Fibroblast of pulmonary artery (primary cell): Measurements from ENCODE around the gene IGSF3.
"Not testable (repeated sequence)": the region's sequence is repeated elsewhere in the genome, so short reads cannot be mapped to it uniquely, and the experiment has no call there.

ENCODE experiments used
- DNase-seq: peaks from one replicate; pipeline ENCODE4 v3.0.0-alpha.2; 2010; ENCODE audit warnings: low read depth
- H3K4me3 ChIP-seq: replicated peaks from 2 replicates; pipeline ENCODE4 v1.5.1; 2011; ENCODE audit warnings: low read depth, mild to moderate bottlenecking, control low read depth, low read length, moderate library complexity
- TF ChIP-seq, protein P1 (sequence below): IDR thresholded peaks from 2 replicates; pipeline ENCODE4 v1.5.1; 2011; ENCODE audit warnings: mild to moderate bottlenecking, control low read depth, low read length, inconsistent platforms; ENCODE audit errors: missing control alignments

The IGSF3 gene

DNA sequence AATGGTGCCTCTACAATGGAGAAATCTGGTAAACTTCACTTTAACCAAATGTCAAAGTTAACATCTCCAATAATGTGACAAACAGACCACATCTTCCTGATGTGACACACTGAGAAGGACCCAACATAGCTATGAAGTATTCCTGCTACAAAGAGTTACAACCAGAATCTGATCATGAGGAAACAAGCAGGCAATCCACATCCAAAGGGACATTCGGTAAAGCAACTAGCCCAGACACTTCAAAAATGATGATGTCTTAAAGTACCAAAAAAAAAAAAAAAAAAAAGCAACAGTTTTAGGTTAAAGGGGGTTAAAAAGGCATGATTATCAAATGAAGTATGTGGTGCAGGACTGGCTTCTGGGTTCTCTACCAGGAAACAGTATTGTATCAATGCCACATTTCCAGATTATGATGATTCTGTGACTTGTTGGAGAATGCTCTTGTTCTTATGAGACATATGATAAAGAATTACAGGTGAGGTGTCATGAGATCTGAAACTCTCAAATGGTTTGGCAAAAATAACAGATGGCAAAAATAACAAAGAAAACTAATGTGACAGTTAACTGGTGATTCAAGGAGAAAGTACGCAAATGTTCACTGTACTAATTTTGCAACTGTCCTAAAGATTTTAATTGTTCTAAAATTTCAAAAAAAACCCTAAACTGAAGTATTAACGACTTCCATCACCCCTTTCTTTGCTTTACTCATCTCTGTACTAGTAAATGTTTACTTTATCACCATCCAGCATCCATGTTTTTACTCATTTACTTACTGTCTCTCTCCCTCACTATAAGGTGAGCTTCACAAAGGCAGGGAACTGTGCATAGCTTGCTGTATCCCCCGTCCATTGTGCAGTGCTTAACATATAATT is 99.5 kb downstream of the IGSF3 start:
- no peak overlapping the region for H3K4me3 ChIP-seq
- DNase-seq = no peak
- TF ChIP-seq, protein P1, sequence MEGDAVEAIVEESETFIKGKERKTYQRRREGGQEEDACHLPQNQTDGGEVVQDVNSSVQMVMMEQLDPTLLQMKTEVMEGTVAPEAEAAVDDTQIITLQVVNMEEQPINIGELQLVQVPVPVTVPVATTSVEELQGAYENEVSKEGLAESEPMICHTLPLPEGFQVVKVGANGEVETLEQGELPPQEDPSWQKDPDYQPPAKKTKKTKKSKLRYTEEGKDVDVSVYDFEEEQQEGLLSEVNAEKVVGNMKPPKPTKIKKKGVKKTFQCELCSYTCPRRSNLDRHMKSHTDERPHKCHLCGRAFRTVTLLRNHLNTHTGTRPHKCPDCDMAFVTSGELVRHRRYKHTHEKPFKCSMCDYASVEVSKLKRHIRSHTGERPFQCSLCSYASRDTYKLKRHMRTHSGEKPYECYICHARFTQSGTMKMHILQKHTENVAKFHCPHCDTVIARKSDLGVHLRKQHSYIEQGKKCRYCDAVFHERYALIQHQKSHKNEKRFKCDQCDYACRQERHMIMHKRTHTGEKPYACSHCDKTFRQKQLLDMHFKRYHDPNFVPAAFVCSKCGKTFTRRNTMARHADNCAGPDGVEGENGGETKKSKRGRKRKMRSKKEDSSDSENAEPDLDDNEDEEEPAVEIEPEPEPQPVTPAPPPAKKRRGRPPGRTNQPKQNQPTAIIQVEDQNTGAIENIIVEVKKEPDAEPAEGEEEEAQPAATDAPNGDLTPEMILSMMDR = no peak

DNA sequence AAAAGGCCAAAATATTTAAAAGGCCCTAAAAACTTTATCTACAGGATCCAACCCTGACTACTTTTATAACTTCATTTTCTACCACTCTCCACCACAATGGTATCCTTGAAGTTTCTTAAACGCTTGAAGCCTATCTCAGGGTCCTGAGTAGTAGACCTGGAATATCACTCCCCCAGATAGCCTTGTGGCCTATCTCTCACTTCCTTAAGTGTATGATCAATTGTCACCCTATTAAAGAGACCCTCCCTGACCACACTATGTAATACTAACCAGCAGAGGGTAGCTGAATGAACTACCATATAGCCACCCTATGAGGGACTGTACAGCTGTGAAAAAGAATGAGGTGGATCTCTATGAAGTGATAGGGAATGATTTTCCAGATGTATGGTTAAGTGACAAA is 102.3 kb downstream of the IGSF3 start:
- no peak overlapping the region for H3K4me3 ChIP-seq
- DNase-seq = no peak
- TF ChIP-seq, protein P1 = no peak

DNA sequence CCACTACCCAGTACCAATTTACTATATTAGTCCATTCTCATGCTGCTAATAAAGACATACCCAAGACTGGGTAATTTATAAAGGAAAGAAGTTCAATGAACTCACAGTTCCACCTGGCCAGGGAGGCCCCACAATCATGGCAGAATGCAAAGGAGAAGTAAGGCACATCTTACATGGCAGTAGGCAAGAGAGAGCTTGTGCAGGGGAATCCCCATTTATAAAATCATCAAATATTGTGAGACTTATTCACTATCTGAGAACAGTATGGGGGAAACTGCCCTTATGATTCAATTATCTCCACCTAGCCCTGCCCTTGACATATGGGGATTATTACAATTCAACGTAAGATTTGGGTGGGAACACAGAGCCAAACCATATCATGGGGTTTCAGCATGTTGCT is 103.1 kb downstream of the IGSF3 start:
- DNase-seq = no peak
- no peak overlapping the region for H3K4me3 ChIP-seq
- TF ChIP-seq, protein P1 = no peak

DNA sequence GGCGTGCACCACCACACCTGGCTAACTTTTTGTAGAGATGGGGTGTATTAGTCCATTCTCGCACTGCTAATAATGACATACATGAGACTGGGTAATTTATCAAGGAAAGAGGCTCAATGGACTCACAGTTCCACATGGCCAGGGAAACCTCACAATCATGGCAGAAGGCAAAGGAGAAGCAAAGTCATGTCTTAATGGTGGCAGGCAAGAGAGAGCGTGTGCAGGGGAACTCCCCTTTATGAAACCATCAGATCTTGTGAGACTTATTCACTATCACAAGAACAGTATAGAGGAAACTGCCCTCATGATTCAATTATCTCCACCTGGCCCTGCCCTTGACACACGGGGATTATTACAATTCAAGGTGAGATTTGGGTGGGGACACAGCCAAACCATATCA is 105.1 kb downstream of the IGSF3 start:
- not testable (repeated sequence) for DNase-seq, H3K4me3 ChIP-seq

DNA sequence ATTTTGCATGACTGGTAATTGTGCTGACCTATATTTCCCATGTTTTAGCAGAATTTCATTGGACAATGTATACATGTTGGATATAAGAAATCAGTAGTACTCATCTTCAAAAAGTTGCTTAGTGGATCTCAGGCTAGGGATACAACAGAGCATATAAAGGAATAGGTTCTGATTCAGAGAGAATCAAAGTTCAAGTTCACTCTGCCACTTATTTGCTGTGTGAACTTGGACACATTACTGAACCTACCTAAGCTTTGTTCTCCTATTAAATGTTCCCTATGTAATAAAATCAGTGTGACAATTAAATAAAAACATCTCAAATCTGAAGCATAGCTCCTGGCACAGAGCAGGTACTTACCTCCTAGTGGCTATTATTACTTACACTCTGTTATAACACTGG is 106.0 kb downstream of the IGSF3 start:
- H3K4me3 ChIP-seq = no peak overlapping the region
- TF ChIP-seq, protein P1 = no peak
- DNase-seq = no peak

DNA sequence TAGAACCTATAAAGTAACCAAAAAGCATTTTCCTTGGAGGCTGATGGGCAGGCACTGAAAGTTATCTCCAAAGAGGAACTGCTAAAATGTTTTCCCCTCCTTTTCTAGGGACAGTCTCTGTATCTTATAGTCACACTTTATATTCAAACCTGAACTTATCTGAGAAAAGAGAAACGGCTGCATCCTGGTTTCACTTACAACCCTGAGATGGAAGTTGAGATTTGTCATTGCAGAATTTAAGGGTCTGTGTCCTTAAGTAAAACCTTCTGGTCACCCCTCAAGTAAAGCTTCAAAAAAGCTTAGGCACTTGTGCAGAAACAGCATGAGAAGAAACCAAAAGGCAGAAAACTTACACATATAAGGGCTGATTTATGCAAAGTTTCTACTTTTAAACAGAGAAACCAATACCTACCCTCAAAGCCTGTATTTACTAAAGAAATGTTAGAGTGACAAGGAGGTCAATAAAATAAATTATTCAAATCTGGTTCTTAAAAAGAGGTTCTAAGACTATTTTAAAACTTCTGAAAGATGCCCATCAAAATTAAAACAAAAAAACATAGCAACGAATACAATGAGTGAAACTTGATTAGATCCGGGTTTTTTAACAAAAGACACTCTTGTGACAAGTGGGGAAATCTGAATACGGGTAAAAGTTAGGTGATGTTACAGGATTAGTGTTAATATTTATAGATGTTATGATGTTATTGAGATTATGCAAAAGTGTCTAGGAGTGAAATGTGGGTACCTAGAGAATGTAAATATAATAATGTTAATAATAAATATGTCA is 106.6 kb downstream of the IGSF3 start:
- TF ChIP-seq, protein P1 = no peak
- H3K4me3 ChIP-seq = no peak overlapping the region
- DNase-seq = no peak

DNA sequence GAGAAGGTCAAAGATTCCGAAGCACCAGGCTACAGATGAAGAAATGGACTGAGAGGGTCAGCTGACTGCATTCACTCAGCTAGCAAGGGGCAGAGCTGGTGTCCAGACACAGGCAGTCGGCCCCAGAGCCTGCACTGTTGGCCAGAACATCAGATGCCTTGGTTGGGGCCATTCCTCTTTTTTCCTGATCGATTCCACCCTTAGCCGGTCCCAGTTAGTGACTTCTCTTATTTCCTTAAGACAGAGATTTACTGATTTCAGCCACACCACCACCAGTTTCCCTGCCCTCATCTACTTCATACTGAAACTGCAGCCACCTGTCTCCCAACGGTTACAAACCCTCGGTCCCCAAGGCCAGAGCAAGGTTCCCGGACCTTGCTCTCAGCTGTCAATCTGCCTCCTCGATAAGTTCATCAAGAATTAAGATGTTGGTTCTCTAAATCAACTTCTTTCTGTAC is 108.2 kb downstream of the IGSF3 start:
- no peak overlapping the region for H3K4me3 ChIP-seq
- TF ChIP-seq, protein P1 = no peak
- DNase-seq = no peak
